BLaER1 (cell line): Measurements from ENCODE around the gene GOLGA6L26.
"Not testable (repeated sequence)": the region's sequence is repeated elsewhere in the genome, so short reads cannot be mapped to it uniquely, and the experiment has no call there.

ENCODE experiments used
- H3K27ac ChIP-seq: shearing (Covaris generic); formaldehyde crosslinking; 2 replicates; pipeline ENCODE4 v1.8.1; 2022
- H3K27me3 ChIP-seq: shearing (Covaris generic); formaldehyde crosslinking; 2 replicates; pipeline ENCODE4 v1.8.1; 2022
- H3K36me3 ChIP-seq: shearing (Covaris generic); formaldehyde crosslinking; 2 replicates; pipeline ENCODE4 v1.8.1; 2022
- H3K4me1 ChIP-seq: shearing (Covaris generic); formaldehyde crosslinking; 2 replicates; pipeline ENCODE4 v1.8.1; 2022
- H3K4me2 ChIP-seq: shearing (Covaris generic); formaldehyde crosslinking; 2 replicates; pipeline ENCODE4 v1.8.1; 2022
- H3K4me3 ChIP-seq: shearing (Covaris generic); formaldehyde crosslinking; 2 replicates; pipeline ENCODE4 v1.8.1; 2022
- H3K9ac ChIP-seq: shearing (Covaris generic); formaldehyde crosslinking; 2 replicates; pipeline ENCODE4 v1.8.1; 2022
- H3K9me3 ChIP-seq: shearing (Covaris generic); formaldehyde crosslinking; 2 replicates; pipeline ENCODE4 v1.8.1; 2022
- H4K20me1 ChIP-seq: shearing (Covaris generic); formaldehyde crosslinking; 2 replicates; pipeline ENCODE4 v1.8.1; 2022
- Cebpa-rat ChIP-seq: shearing (Covaris generic); IDR thresholded peaks from 2 replicates; pipeline ENCODE4 v1.8.1; 2022

GOLGA6L26 gene, protein sequence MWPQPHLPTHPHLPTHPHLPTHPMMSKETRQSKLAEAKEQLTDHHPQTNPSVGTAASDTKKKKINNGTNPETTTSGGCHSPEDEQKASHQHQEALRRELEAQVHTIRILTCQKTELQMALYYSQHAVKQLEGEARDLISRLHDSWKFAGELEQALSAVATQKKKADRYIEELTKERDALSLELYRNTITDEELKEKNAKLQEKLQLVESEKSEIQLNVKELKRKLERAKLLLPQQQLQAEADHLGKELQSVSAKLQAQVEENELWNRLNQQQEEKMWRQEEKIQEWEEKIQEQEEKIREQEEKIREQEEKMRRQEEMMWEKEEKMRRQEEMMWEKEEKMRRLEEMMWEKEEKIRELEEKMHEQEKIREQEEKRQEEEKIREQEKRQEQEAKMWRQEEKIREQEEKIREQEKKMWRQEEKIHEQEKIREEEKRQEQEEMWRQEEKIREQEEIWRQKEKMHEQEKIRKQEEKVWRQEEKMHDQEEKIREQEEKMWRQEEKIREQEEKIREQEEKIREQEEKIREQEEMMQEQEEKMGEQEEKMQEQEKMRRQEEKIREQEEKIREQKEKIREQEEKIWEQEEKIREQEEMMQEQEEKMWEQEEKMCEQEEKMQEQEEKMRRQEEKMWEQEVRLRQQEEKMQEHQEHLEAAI

GRCh38 chr15:23334096-23334495 is at the start of gene GOLGA6L26:
Gene GOLGA6L26, minus strand, starts transcription at chr15:23334196. Its CDS starts 61 bp downstream, at chr15:23334135.
- H4K20me1 ChIP-seq, H3K27ac ChIP-seq, H3K4me1 ChIP-seq, H3K4me3 ChIP-seq, H3K9me3 ChIP-seq, H3K36me3 ChIP-seq, H3K9ac ChIP-seq, H3K4me2 ChIP-seq, H3K27me3 ChIP-seq: not testable (repeated sequence)

- Histone ChIP-seq H3K27ac (peak overlapping the region; percentile 51), H3K4me2 (peak overlapping the region; percentile 70), H3K4me1 (peaks cover 45% of the 10 kb centered on the region)
- H3K36me3 ChIP-seq, H3K9me3 ChIP-seq, H3K27me3 ChIP-seq, H3K9ac ChIP-seq, H3K4me3 ChIP-seq, H4K20me1 ChIP-seq: not testable (repeated sequence)
These were observed 47.2 kb upstream of the GOLGA6L26 start for GRCh38 chr15:23381192-23381591.

GRCh38 chr15:23380700-23381099 is 46.7 kb upstream of the GOLGA6L26 start:
- not testable (repeated sequence) for H3K36me3 ChIP-seq, H3K27me3 ChIP-seq, H3K4me3 ChIP-seq, H4K20me1 ChIP-seq, H3K9me3 ChIP-seq, H3K9ac ChIP-seq
- Histone ChIP-seq H3K4me2 (peak overlapping the region; percentile 70), H3K4me1 (peaks cover 40% of the 10 kb centered on the region), H3K27ac (peak overlapping the region; percentile 51; the same call in 1 of the 2 replicates)

- peaks cover 22% of the 10 kb centered on the region for H3K4me1 ChIP-seq
- not testable (repeated sequence) for H3K4me3 ChIP-seq, H3K9me3 ChIP-seq, H3K27me3 ChIP-seq, H4K20me1 ChIP-seq, H3K9ac ChIP-seq, H3K4me2 ChIP-seq, H3K27ac ChIP-seq, H3K36me3 ChIP-seq
These were observed 45.0 kb upstream of the GOLGA6L26 start for GRCh38 chr15:23378946-23379345.

GRCh38 chr15:23374226-23374625 is 40.2 kb upstream of the GOLGA6L26 start:
- not testable (repeated sequence) for H3K27me3 ChIP-seq, H3K4me3 ChIP-seq, H3K36me3 ChIP-seq, H4K20me1 ChIP-seq, H3K27ac ChIP-seq, H3K4me2 ChIP-seq, H3K9ac ChIP-seq
- Histone ChIP-seq H3K9me3 (peaks cover 19% of the 10 kb centered on the region), H3K4me1 (peaks cover 37% of the 10 kb centered on the region)

DNA sequence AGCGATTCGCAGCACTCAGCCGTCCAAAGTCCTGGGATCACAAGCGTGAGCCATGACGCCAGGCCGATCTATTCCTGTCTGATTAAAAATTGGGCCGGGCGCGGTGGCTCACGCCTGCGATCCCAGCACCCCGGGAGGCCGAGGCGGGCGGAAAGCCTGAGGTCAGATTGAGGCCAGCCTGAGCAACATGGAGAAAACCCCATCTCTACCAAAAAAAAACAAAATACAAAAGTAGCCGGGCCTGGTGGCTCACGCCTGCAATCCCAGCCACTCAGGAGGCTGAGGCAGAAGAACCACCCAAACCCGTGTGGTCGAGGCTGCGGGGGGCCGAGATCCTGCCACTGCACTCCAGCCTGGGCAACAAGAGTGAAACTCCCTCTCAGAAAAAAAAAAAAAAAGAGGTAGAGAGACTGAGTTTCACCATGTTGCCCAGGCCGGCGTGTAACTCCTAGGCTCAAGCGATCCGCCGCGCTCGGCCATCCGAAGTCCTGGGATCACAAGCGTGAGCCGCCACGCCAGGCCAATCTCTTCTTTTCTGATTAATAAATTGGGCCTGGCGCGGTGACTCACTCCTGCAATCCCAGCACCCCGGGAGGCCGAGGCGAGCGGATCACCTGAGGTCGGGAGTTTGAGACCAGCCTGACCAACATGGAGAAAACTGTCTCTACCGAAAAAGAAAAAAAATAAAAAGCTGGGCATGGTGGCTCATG is 39.0 kb upstream of the GOLGA6L26 start:
- H3K4me3 ChIP-seq, result peak overlapping the region; percentile 19; the same call in 1 of the 2 replicates
- peaks cover 38% of the 10 kb centered on the region for H3K4me1 ChIP-seq
- not testable (repeated sequence) for H3K36me3 ChIP-seq, H3K27me3 ChIP-seq, H3K9ac ChIP-seq, H4K20me1 ChIP-seq
- H3K4me2 ChIP-seq, result peak overlapping the region; percentile 76
- H3K27ac ChIP-seq, result peak overlapping the region; percentile 72
- peaks cover 15% of the 10 kb centered on the region for H3K9me3 ChIP-seq

GRCh38 chr15:23372284-23372683 is 38.3 kb upstream of the GOLGA6L26 start:
- Histone ChIP-seq H4K20me1 (no peaks in the 10 kb centered on the region), H3K36me3 (no peaks in the 10 kb centered on the region), H3K27me3 (no peaks in the 10 kb centered on the region), H3K9ac (0 out of 2 replicates have a peak overlapping the region, but pooled peaks have one; percentile 8), H3K4me1 (peaks cover 38% of the 10 kb centered on the region), H3K27ac (peak overlapping the region; percentile 72), H3K4me2 (peak overlapping the region; percentile 76), H3K9me3 (peaks cover 15% of the 10 kb centered on the region), H3K4me3 (peak overlapping the region; percentile 19; the same call in 1 of the 2 replicates)
- TF ChIP-seq Cebpa-rat, result no peak

DNA sequence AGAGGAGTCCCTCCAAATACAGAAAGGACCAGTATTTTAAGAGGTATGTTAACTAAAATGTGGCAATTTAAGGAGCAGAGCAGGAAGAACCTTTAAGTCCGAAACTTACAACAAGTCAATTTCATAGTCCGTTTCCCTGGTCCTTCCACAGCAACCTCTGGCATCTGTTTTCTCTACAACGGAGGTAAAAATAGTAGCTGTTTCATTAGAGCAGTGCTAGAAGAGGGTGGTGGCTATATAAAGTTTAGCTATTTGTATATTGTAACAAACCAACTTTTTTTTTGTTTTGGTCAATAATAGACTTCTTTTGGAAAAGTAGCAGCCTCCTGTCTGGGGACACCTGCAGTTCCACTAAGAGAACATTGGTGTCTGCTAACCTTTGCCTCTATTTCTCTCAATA is 37.9 kb upstream of the GOLGA6L26 start:
- not testable (repeated sequence) for H4K20me1 ChIP-seq, H3K36me3 ChIP-seq, H3K27me3 ChIP-seq
- H3K4me3 ChIP-seq, result peak overlapping the region; percentile 19; the same call in 1 of the 2 replicates
- peaks cover 38% of the 10 kb centered on the region for H3K4me1 ChIP-seq
- peaks cover 15% of the 10 kb centered on the region for H3K9me3 ChIP-seq
- 0 out of 2 replicates have a peak overlapping the region, but pooled peaks have one; percentile 8 for H3K9ac ChIP-seq
- peak overlapping the region; percentile 72 for H3K27ac ChIP-seq
- peak overlapping the region; percentile 76 for H3K4me2 ChIP-seq

DNA sequence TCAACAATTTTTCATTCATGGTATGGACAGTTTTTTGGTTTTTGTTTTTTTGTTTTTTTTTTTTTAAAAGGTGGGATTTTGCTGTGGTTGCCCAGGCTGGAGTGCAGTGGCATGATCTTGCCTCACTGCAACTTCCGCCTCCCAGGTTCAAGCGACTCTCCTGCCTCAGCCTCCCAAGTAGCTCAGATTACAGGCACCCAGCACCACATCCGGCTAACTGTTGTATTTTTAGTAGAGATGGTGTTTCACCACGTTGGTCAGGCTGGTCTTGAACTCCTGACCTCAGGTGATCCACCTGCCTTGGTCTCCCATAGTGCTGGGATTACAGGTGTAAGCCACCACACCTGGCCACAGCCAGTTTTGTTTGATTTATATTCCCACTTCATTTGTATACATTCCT is 37.1 kb upstream of the GOLGA6L26 start:
- H3K9ac ChIP-seq, H3K4me3 ChIP-seq, H4K20me1 ChIP-seq, H3K27me3 ChIP-seq, H3K36me3 ChIP-seq: not testable (repeated sequence)
- Histone ChIP-seq H3K4me2 (peak overlapping the region; percentile 76), H3K27ac (peak overlapping the region; percentile 72; the same call in 1 of the 2 replicates), H3K4me1 (peaks cover 38% of the 10 kb centered on the region), H3K9me3 (peaks cover 15% of the 10 kb centered on the region)

GRCh38 chr15:23370578-23370977 is 36.6 kb upstream of the GOLGA6L26 start:
- Histone ChIP-seq H3K9me3 (peaks cover 15% of the 10 kb centered on the region), H3K27ac (peak overlapping the region; percentile 72), H3K36me3 (no peaks in the 10 kb centered on the region), H3K4me1 (peaks cover 38% of the 10 kb centered on the region), H3K27me3 (no peaks in the 10 kb centered on the region), H3K4me2 (peak overlapping the region; percentile 76), H4K20me1 (no peaks in the 10 kb centered on the region), H3K9ac (no peak overlapping the region), H3K4me3 (no peak overlapping the region)
- TF ChIP-seq Cebpa-rat, result no peak

DNA sequence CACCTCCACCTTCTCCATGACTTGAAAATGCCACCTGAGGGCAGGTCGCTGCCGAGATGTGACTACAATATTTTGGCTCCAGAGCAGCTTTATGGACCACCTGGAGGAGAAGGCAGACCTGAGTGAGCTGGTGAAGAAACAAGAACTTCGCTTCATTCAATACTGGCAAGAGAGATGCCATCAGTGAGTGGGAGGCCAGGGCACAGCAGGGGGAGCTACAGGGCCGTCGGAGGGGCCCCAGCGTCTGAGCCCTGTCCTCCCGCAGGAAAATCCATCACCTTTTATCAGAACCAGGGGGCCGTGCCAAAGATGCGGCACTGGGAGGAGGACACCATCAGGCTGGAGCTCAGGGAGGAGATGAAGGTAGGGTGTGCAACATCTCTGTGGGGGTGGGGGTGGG is 30.3 kb upstream of the GOLGA6L26 start:
- H3K4me2 ChIP-seq, H3K4me3 ChIP-seq, H3K4me1 ChIP-seq, H3K36me3 ChIP-seq, H4K20me1 ChIP-seq, H3K9me3 ChIP-seq, H3K27ac ChIP-seq, H3K9ac ChIP-seq, H3K27me3 ChIP-seq: not testable (repeated sequence)

DNA sequence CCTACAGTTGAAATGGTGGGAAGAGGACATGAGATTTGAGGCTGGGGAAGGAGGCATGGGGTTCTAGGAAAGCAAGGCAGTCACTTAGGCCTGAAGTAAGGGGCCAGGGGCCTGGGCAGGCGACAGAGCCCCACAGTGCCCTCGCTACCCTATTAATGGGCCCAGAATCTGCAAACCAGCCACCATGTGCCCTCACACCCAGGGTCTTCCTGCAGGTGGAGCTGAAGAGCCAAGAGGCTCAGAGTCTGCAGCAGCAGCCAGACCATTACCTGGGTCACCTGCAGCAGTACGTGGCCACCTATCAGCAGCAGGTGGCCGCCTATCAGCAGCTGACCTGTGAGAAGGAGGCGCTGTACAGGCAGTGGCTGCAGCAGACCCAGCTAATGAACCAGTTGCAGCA is 28.6 kb upstream of the GOLGA6L26 start:
- not testable (repeated sequence) for H3K4me1 ChIP-seq, H4K20me1 ChIP-seq, H3K36me3 ChIP-seq, H3K4me3 ChIP-seq, H3K27ac ChIP-seq, H3K9ac ChIP-seq, H3K9me3 ChIP-seq, H3K27me3 ChIP-seq, H3K4me2 ChIP-seq

DNA sequence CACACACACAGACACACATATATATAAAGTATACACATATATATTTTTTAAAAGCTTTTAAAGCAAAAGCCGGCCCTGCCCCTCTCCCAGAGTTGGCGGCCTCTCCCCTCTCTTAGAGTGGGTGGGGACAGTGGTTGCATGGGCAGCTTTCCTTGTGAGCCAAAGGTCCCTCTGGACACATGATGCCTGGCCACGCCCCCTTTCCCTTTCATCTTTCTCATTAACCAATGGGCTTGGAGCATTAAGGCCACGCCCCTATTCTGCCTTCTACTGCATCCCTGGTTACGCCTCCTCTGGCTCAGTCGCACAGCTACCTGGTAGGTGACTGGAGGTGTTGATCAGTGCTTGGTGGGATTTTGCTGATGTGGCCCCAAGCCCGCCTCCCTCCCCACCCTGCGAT is 20.5 kb upstream of the GOLGA6L26 start, which contains the start of gene GOLGA8S:
TSS of gene GOLGA8S (plus strand) at position 301 of the 400 bp plus-strand sequence. CDS start at position 363, 62 bp downstream.
- not testable (repeated sequence) for H3K9ac ChIP-seq, H3K27me3 ChIP-seq, H4K20me1 ChIP-seq, H3K36me3 ChIP-seq, H3K4me3 ChIP-seq, H3K27ac ChIP-seq, H3K4me1 ChIP-seq, H3K4me2 ChIP-seq, H3K9me3 ChIP-seq

GRCh38 chr15:23311233-23311632 is 22.8 kb downstream of the GOLGA6L26 start:
- H3K27me3 ChIP-seq, H4K20me1 ChIP-seq, H3K4me1 ChIP-seq, H3K9ac ChIP-seq, H3K4me2 ChIP-seq, H3K36me3 ChIP-seq, H3K27ac ChIP-seq, H3K4me3 ChIP-seq, H3K9me3 ChIP-seq: not testable (repeated sequence)
